OCI-LY1 (cell line): ENCODE measurements around the gene ETFB.

Source experiments
- H2AFZ ChIP-seq: fragments of 200-600 bp; sonication (generic), shearing (Covaris generic); 2 replicates; pipeline ENCODE4 v1.6.0; 2014; ENCODE audit warnings: antibody characterized with exemption, mild to moderate bottlenecking, low read length
- H3F3A ChIP-seq: fragments of 200-600 bp; sonication (generic), shearing (Covaris generic); 2 replicates; pipeline ENCODE4 v1.6.0; 2014; ENCODE audit warnings: mild to moderate bottlenecking, antibody characterized with exemption, low read length, moderate library complexity; ENCODE audit not compliant: insufficient read depth
- H3K27ac ChIP-seq: fragments of 200-600 bp; sonication (generic); 2 replicates; pipeline ENCODE4 v1.5.1; 2014; ENCODE audit warnings: low read length, mixed run types, mild to moderate bottlenecking, low read depth; ENCODE audit not compliant: poor library complexity, severe bottlenecking
- H3K27me3 ChIP-seq: fragments of 200-600 bp; sonication (generic); 2 replicates; pipeline ENCODE4 v1.6.0; 2014; ENCODE audit warnings: antibody characterized with exemption, mild to moderate bottlenecking, low read length, moderate library complexity; ENCODE audit not compliant: insufficient read depth
- H3K36me3 ChIP-seq: fragments of 200-600 bp; sonication (generic); 2 replicates; pipeline ENCODE4 v1.6.1; 2014; ENCODE audit warnings: mild to moderate bottlenecking, antibody characterized with exemption, low read length, moderate library complexity, mixed read lengths; ENCODE audit not compliant: insufficient read depth
- H3K4me1 ChIP-seq: fragments of 200-600 bp; sonication (generic); 2 replicates; pipeline ENCODE4 v1.5.1; 2014; ENCODE audit warnings: mild to moderate bottlenecking, low read length, moderate library complexity; ENCODE audit not compliant: insufficient read depth, severe bottlenecking
- H3K4me2 ChIP-seq: fragments of 200-600 bp; sonication (generic), shearing (Covaris generic); 2 replicates; pipeline ENCODE4 v1.6.1; 2014; ENCODE audit warnings: low read length
- H3K4me3 ChIP-seq: fragments of 200-600 bp; sonication (generic); 2 replicates; pipeline ENCODE4 v1.5.1; 2014; ENCODE audit warnings: low read length, low read depth, mild to moderate bottlenecking, mixed read lengths; ENCODE audit not compliant: poor library complexity, severe bottlenecking
- H3K79me2 ChIP-seq: fragments of 200-600 bp; shearing (Covaris generic); 2 replicates; pipeline ENCODE4 v1.6.1; 2016; ENCODE audit warnings: mixed run types, low read length, mixed read lengths; ENCODE audit not compliant: insufficient read depth
- H3K9ac ChIP-seq: fragments of 200-600 bp; sonication (generic), shearing (Covaris generic); 2 replicates; pipeline ENCODE4 v1.6.1; 2014; ENCODE audit warnings: mild to moderate bottlenecking, low read length, mixed read lengths
- H3K9me2 ChIP-seq: fragments of 200-600 bp; sonication (generic), shearing (Covaris generic); 2 replicates; pipeline ENCODE4 v1.6.1; 2014; ENCODE audit warnings: low read depth, mild to moderate bottlenecking, low read length, mixed read lengths
- H3K9me3 ChIP-seq: fragments of 200-600 bp; shearing (Covaris generic); 2 replicates; pipeline ENCODE4 v1.6.1; 2014; ENCODE audit warnings: low read length, mixed read lengths
- H4K20me1 ChIP-seq: fragments of 200-600 bp; sonication (generic), shearing (Covaris generic); 2 replicates; pipeline ENCODE4 v1.6.0; 2016; ENCODE audit warnings: mild to moderate bottlenecking, low read length; ENCODE audit not compliant: insufficient read depth
- EZH2 ChIP-seq: fragments of 200-600 bp; sonication (generic), shearing (Covaris generic); IDR thresholded peaks from 2 replicates; pipeline ENCODE4 v1.8.0; 2017; ENCODE audit warnings: borderline replicate concordance, mixed run types, mild to moderate bottlenecking, antibody characterized with exemption, low read length, moderate library complexity, mixed read lengths
- TF ChIP-seq, protein P1 (sequence below): fragments of 200-600 bp; sonication (generic), shearing (Covaris generic); IDR thresholded peaks from 2 replicates; pipeline ENCODE4 v1.5.1; 2017; ENCODE audit warnings: mild to moderate bottlenecking, antibody characterized with exemption, low read length, moderate library complexity, mixed read lengths

ETFB gene

DNA sequence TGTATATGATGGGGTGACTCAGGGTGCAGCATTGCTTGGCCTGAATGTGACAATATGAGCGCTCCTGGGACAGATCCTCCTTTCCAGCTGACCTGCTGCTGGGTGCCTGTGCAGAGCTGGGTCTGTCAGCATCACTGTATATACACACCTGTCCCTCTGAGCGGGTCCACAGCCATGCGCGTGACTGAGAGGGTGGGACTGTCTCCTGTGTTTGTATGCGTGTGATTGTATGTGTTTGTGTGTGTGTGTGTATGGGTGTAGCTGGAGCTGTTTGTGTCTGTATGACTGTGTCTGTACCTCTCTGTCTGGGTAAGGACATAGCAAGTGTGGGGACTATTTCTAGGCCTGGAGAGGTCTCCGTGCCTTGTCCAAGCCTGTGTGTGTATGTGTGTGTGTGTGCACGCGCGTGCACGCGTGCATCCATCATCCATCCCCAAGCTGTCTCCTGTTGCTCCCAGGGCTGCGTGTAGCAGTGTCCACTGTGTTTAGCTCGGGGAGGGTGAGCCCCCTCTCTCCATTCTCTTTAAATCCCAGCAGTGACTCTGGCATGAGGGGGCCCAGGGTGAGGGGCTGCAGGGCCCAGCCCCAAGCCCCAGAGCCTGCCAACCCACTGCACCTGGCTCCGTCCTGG lies 46.4 kb downstream of the ETFB start:
- Histone ChIP-seq H3K9me2 (no peaks in the 10 kb centered on the region), H3F3A (no peaks in the 10 kb centered on the region), H3K4me1 (no peaks in the 10 kb centered on the region), H3K4me2 (no peak overlapping the region), H2AFZ (no peak overlapping the region), H3K27ac (no peak overlapping the region), H3K36me3 (no peaks in the 10 kb centered on the region), H3K79me2 (no peaks in the 10 kb centered on the region), H3K4me3 (no peak overlapping the region), H3K9ac (no peak overlapping the region), H3K27me3 (peaks cover 6% of the 10 kb centered on the region; the same call in 1 of the 2 replicates), H4K20me1 (no peaks in the 10 kb centered on the region), H3K9me3 (no peaks in the 10 kb centered on the region)
- TF ChIP-seq, protein P1, sequence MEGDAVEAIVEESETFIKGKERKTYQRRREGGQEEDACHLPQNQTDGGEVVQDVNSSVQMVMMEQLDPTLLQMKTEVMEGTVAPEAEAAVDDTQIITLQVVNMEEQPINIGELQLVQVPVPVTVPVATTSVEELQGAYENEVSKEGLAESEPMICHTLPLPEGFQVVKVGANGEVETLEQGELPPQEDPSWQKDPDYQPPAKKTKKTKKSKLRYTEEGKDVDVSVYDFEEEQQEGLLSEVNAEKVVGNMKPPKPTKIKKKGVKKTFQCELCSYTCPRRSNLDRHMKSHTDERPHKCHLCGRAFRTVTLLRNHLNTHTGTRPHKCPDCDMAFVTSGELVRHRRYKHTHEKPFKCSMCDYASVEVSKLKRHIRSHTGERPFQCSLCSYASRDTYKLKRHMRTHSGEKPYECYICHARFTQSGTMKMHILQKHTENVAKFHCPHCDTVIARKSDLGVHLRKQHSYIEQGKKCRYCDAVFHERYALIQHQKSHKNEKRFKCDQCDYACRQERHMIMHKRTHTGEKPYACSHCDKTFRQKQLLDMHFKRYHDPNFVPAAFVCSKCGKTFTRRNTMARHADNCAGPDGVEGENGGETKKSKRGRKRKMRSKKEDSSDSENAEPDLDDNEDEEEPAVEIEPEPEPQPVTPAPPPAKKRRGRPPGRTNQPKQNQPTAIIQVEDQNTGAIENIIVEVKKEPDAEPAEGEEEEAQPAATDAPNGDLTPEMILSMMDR = no peak
- TF ChIP-seq EZH2 = no peak

GRCh38 chr19:51318687-51319648 lies 47.2 kb downstream of the ETFB start:
- Histone ChIP-seq H3F3A (no peaks in the 10 kb centered on the region), H3K36me3 (no peaks in the 10 kb centered on the region), H3K4me1 (no peaks in the 10 kb centered on the region), H4K20me1 (no peaks in the 10 kb centered on the region), H3K27me3 (peaks cover 7% of the 10 kb centered on the region; the same call in 1 of the 2 replicates), H3K79me2 (no peaks in the 10 kb centered on the region), H3K4me3 (no peak overlapping the region), H2AFZ (no peak overlapping the region), H3K9me3 (no peaks in the 10 kb centered on the region), H3K4me2 (no peak overlapping the region), H3K9me2 (no peaks in the 10 kb centered on the region), H3K27ac (no peak overlapping the region), H3K9ac (no peak overlapping the region)
- TF ChIP-seq, protein P1 = no peak
- no peak for TF ChIP-seq EZH2

GRCh38 chr19:51317968-51318367 lies 48.2 kb downstream of the ETFB start:
- H3K4me3 ChIP-seq = no peak overlapping the region
- no peaks in the 10 kb centered on the region for H3F3A ChIP-seq
- H3K79me2 ChIP-seq = no peaks in the 10 kb centered on the region
- H2AFZ ChIP-seq = no peak overlapping the region
- no peaks in the 10 kb centered on the region for H4K20me1 ChIP-seq
- no peaks in the 10 kb centered on the region for H3K9me3 ChIP-seq
- no peak overlapping the region for H3K4me2 ChIP-seq
- peaks cover 7% of the 10 kb centered on the region; the same call in 1 of the 2 replicates for H3K27me3 ChIP-seq
- H3K4me1 ChIP-seq = no peaks in the 10 kb centered on the region
- TF ChIP-seq, protein P1 = no peak
- no peak for TF ChIP-seq EZH2
- no peaks in the 10 kb centered on the region for H3K36me3 ChIP-seq
- no peak overlapping the region for H3K27ac ChIP-seq
- H3K9ac ChIP-seq = no peak overlapping the region
- no peaks in the 10 kb centered on the region for H3K9me2 ChIP-seq
